SK-N-SH (cell line): ENCODE measurements around the gene EPB41L4A. TPM values are rescaled to one million over a fixed set of nuclear protein-coding genes. Genes with fewer than 3 reads are reported as not detected.

Source experiments
- CTCF ChIA-PET: fragments of 300-600, 350-600 bp; formaldehyde crosslinking; extraction: SDS; loops from one replicate; lab custom pipeline; 2021; lab: Yijun Ruan, JAX
- POLR2A ChIA-PET: fragments of 350-600 bp; sonication (Branson Sonifier 250); formaldehyde crosslinking; extraction: SDS; loops from one replicate; lab custom pipeline; 2020; ENCODE audit warnings: antibody characterized with exemption, inconsistent platforms; lab: Yijun Ruan, JAX
- DNase-seq: peaks from one replicate; pipeline ENCODE4 v3.0.0; 2012
- H2AFZ ChIP-seq: fragments of 200-600 bp; sonication (generic); 2 replicates; pipeline ENCODE4 v1.8.1; 2016; ENCODE audit warnings: antibody characterized with exemption, mild to moderate bottlenecking, low read depth
- H3F3A ChIP-seq: fragments of 200-600 bp; sonication (generic); replicated peaks from 2 replicates; pipeline ENCODE3; 2016; ENCODE audit warnings: antibody characterized with exemption, mild to moderate bottlenecking; ENCODE audit not compliant: insufficient read depth
- H3K27ac ChIP-seq, 2 experiments: fragments of 200-500 bp in 1 of 2; fragments of 200-600 bp in 1 of 2; sonication (Bioruptor generic) in 1 of 2; sonication (generic), shearing (Covaris generic) in 1 of 2; 2 replicates each; pipeline versions ENCODE4 v1.5.1 to v1.6.1; 2014 to 2016; ENCODE audit warnings: low read depth in 2 of 2, inconsistent platforms in 1 of 2, low read length in 1 of 2, mild to moderate bottlenecking in 1 of 2, mixed read lengths in 1 of 2
- H3K27me3 ChIP-seq: fragments of 200-600 bp; sonication (generic), shearing (Covaris generic); 2 replicates; pipeline ENCODE4 v1.6.1; 2016; ENCODE audit warnings: mixed run types; ENCODE audit not compliant: insufficient read depth
- H3K36me3 ChIP-seq, 2 experiments: fragments of 200-500 bp in 1 of 2; fragments of 200-600 bp in 1 of 2; sonication (Bioruptor generic) in 1 of 2; sonication (generic) in 1 of 2; replicated peaks in 1 of 2; 2 replicates each; pipeline versions ENCODE3 to v1.5.1; 2014 to 2016; ENCODE audit warnings: low read length in 1 of 2, mild to moderate bottlenecking in 1 of 2; ENCODE audit not compliant: insufficient read depth in 2 of 2, control insufficient read depth in 1 of 2
- H3K4me1 ChIP-seq, 2 experiments: fragments of 200-500 bp in 1 of 2; fragments of 200-600 bp in 1 of 2; sonication (Bioruptor generic) in 1 of 2; sonication (generic), shearing (Covaris generic) in 1 of 2; 2 replicates each; pipeline versions ENCODE4 v1.5.1 to v1.6.1; 2014 to 2016; ENCODE audit warnings: low read depth in 1 of 2, low read length in 1 of 2, mixed run types in 1 of 2; ENCODE audit not compliant: insufficient read depth in 2 of 2, control insufficient read depth in 1 of 2
- H3K4me2 ChIP-seq: fragments of 200-600 bp; sonication (generic), shearing (Covaris generic); 2 replicates; pipeline ENCODE4 v1.6.1; 2017; ENCODE audit warnings: mixed run types
- H3K4me3 ChIP-seq, 2 experiments: fragments of 200-500 bp in 1 of 2; fragments of 200-600 bp in 1 of 2; sonication (Bioruptor generic) in 1 of 2; sonication (generic), shearing (Covaris generic) in 1 of 2; 2 replicates each; pipeline versions ENCODE4 v1.5.1 to v1.8.1; 2014 to 2016; ENCODE audit warnings: low read depth in 2 of 2, inconsistent platforms in 1 of 2, low read length in 1 of 2, mild to moderate bottlenecking in 1 of 2, mixed read lengths in 1 of 2, moderate library complexity in 1 of 2
- H3K79me2 ChIP-seq: fragments of 200-600 bp; sonication (generic); 2 replicates; pipeline ENCODE4 v1.8.1; 2017; ENCODE audit warnings: mild to moderate bottlenecking; ENCODE audit not compliant: insufficient read depth
- H3K9ac ChIP-seq: fragments of 200-600 bp; sonication (generic); 2 replicates; pipeline ENCODE4 v1.6.1; 2017; ENCODE audit warnings: mixed run types
- H3K9me2 ChIP-seq: fragments of 200-600 bp; sonication (generic); 2 replicates; pipeline ENCODE4 v1.6.1; 2017; ENCODE audit warnings: mixed run types
- H3K9me3 ChIP-seq: fragments of 200-600 bp; sonication (generic); 2 replicates; pipeline ENCODE4 v1.6.1; 2017; ENCODE audit warnings: mixed run types, mild to moderate bottlenecking, moderate library complexity
- H4K20me1 ChIP-seq: fragments of 200-600 bp; sonication (generic); 2 replicates; pipeline ENCODE4 v1.6.1; 2017; ENCODE audit warnings: mild to moderate bottlenecking, mixed run types; ENCODE audit not compliant: insufficient read depth
- CHD2 ChIP-seq: fragments of 150-350 bp; IDR thresholded peaks from 2 replicates; pipeline ENCODE4 v1.6.1; 2018; ENCODE audit warnings: low read length; ENCODE audit not compliant: partially characterized antibody
- ELF1 ChIP-seq: IDR thresholded peaks from 2 replicates; pipeline ENCODE4 v1.4.0; 2012
- EP300 ChIP-seq, 2 experiments: IDR thresholded peaks; 2 replicates each; pipeline versions ENCODE4 v1.4.0 to v1.6.1; 2012; ENCODE audit warnings: borderline replicate concordance in 1 of 2, low read depth in 1 of 2, low read length in 1 of 2
- FOXJ3 ChIP-seq: sonication (generic); formaldehyde crosslinking; IDR thresholded peaks from 2 replicates; pipeline ENCODE4 v1.5.1; 2020; ENCODE audit warnings: mild to moderate bottlenecking, missing genetic modification reagents
- GATA2 ChIP-seq: sonication (generic); formaldehyde crosslinking; IDR thresholded peaks from 2 replicates; pipeline ENCODE4 v1.5.0; 2020; ENCODE audit warnings: mild to moderate bottlenecking, missing genetic modification reagents
- JUND ChIP-seq: IDR thresholded peaks from 2 replicates; pipeline ENCODE4 v1.4.0; 2012
- MEF2A ChIP-seq: IDR thresholded peaks from 2 replicates; pipeline ENCODE4 v1.4.0; 2012; ENCODE audit warnings: low read depth, borderline replicate concordance
- MXI1 ChIP-seq: IDR thresholded peaks from 2 replicates; pipeline ENCODE4 v1.6.1; 2012; ENCODE audit warnings: mild to moderate bottlenecking, low read depth, low read length, improper control_type of control experiment
- RFX5 ChIP-seq: IDR thresholded peaks from 2 replicates; pipeline ENCODE4 v1.6.1; 2012; ENCODE audit warnings: mild to moderate bottlenecking, improper control_type of control experiment, low read length
- SMC3 ChIP-seq: IDR thresholded peaks from 2 replicates; pipeline ENCODE4 v1.6.1; 2012; ENCODE audit warnings: low read depth, low read length, improper control_type of control experiment
- TAF1 ChIP-seq: IDR thresholded peaks from 2 replicates; pipeline ENCODE4 v1.6.1; 2012; ENCODE audit warnings: low read depth, mild to moderate bottlenecking, low read length, moderate library complexity, borderline replicate concordance
- TEAD4 ChIP-seq: IDR thresholded peaks from 2 replicates; pipeline ENCODE4 v1.4.0; 2012; ENCODE audit warnings: mild to moderate bottlenecking, borderline replicate concordance; ENCODE audit not compliant: insufficient read depth
- USF1 ChIP-seq: IDR thresholded peaks from 2 replicates; pipeline ENCODE4 v1.4.0; 2012; ENCODE audit warnings: low read depth, borderline replicate concordance
- USF2 ChIP-seq: fragments of 150-350 bp; IDR thresholded peaks from 2 replicates; pipeline ENCODE4 v1.6.1; 2017; ENCODE audit warnings: antibody characterized with exemption, low read length, low read depth, borderline replicate concordance
- ZBTB33 ChIP-seq: IDR thresholded peaks from 2 replicates; pipeline ENCODE4 v1.4.0; 2012; ENCODE audit warnings: low read depth, borderline replicate concordance
- WGBS: methylation state at CpG from one replicate; pipeline ENCODE4 v1.1.6; 2017; ENCODE audit warnings: low lambda C conversion rate; 5-methylcytosine and 5-hydroxymethylcytosine counted together
- polyA plus RNA-seq, 3 experiments: library from polyadenylated mRNA; depleted of rRNA; stranded (reverse); fragments of >200 nt; gene quantifications; 2 replicates each; pipeline ENCODE4 v1.2.3, GENCODE V29; 2012
- TF ChIP-seq, protein P1 (sequence below): IDR thresholded peaks from 2 replicates; pipeline ENCODE4; 2012

The EPB41L4A gene
- polyA plus RNA-seq, 1 of the 3 experiments (the other 2 are of a cell fraction) = 0.07 TPM

GRCh38 chr5:112165897-112166737 is 253.0 kb downstream of the EPB41L4A start:
- POLR2A ChIA-PET = no interaction called here

More at GRCh38 chr5:112165897-112166737, 253.0 kb downstream of the EPB41L4A start:
- no peaks in the 10 kb centered on the region for H3K27me3 ChIP-seq
- H4K20me1 ChIP-seq = peaks cover 15% of the 10 kb centered on the region
- WGBS = 96% methylated on average over 3 of the region's 3 CpGs
- no peak for TF ChIP-seq ZBTB33
- TF ChIP-seq TAF1 = no peak
- TF ChIP-seq MXI1 = no peak
- no peak for TF ChIP-seq USF1
- TF ChIP-seq TEAD4 = no peak
- TF ChIP-seq USF2 = no peak
- TF ChIP-seq FOXJ3 (CRISPR knock-in tag) = no peak
- TF ChIP-seq JUND = no peak
- TF ChIP-seq ELF1 = no peak
- TF ChIP-seq, protein P1, sequence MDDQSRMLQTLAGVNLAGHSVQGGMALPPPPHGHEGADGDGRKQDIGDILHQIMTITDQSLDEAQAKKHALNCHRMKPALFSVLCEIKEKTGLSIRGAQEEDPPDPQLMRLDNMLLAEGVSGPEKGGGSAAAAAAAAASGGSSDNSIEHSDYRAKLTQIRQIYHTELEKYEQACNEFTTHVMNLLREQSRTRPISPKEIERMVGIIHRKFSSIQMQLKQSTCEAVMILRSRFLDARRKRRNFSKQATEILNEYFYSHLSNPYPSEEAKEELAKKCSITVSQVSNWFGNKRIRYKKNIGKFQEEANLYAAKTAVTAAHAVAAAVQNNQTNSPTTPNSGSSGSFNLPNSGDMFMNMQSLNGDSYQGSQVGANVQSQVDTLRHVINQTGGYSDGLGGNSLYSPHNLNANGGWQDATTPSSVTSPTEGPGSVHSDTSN = no peak
- no peak for TF ChIP-seq MEF2A
- TF ChIP-seq GATA2 (CRISPR knock-in tag) = no peak
- no peak for TF ChIP-seq CHD2
- no peak for TF ChIP-seq RFX5
- TF ChIP-seq SMC3 = no peak
- TF ChIP-seq EP300 (IDR thresholded peaks at IDR 0.05; ENCODE audit: borderline replicate concordance in 1 of 2, low read depth in 1 of 2, low read length in 1 of 2) = no peak
- H3K4me3 ChIP-seq = no peak overlapping the region
- H3K36me3 ChIP-seq = peaks cover 43 to 59% of the 10 kb centered on the region in 2 experiments
- no peaks in the 10 kb centered on the region for H3K9me3 ChIP-seq
- H3K27ac ChIP-seq = no peak overlapping the region; a peak in 1 of 4 replicates
- H3F3A ChIP-seq = peaks cover 12% of the 10 kb centered on the region
- peaks cover 23% of the 10 kb centered on the region for H3K79me2 ChIP-seq
- DNase-seq = no peak
- H3K9me2 ChIP-seq = no peaks in the 10 kb centered on the region
- no peak overlapping the region for H3K4me2 ChIP-seq
- H3K4me1 ChIP-seq = peaks cover 0 to 5% of the 10 kb centered on the region in 2 experiments; a peak in 3 of 4 replicates
- CTCF ChIA-PET = interaction anchor here (1.7 to 6.0 kb wide), 3 partner anchors 9 to 254 kb away, joined by 7 to 34 read pairs (median 9); partner anchors contain the start of gene EPB41L4A
- H3K9ac ChIP-seq = no peak overlapping the region
- H2AFZ ChIP-seq = no peak overlapping the region
